ENCODE results near the gene NCAPD3.

Gene NCAPD3

GRCh38 chr11:134157451-134157850 is 66.3 kb downstream of the NCAPD3 start:
- no peak for DNase-seq

DNA sequence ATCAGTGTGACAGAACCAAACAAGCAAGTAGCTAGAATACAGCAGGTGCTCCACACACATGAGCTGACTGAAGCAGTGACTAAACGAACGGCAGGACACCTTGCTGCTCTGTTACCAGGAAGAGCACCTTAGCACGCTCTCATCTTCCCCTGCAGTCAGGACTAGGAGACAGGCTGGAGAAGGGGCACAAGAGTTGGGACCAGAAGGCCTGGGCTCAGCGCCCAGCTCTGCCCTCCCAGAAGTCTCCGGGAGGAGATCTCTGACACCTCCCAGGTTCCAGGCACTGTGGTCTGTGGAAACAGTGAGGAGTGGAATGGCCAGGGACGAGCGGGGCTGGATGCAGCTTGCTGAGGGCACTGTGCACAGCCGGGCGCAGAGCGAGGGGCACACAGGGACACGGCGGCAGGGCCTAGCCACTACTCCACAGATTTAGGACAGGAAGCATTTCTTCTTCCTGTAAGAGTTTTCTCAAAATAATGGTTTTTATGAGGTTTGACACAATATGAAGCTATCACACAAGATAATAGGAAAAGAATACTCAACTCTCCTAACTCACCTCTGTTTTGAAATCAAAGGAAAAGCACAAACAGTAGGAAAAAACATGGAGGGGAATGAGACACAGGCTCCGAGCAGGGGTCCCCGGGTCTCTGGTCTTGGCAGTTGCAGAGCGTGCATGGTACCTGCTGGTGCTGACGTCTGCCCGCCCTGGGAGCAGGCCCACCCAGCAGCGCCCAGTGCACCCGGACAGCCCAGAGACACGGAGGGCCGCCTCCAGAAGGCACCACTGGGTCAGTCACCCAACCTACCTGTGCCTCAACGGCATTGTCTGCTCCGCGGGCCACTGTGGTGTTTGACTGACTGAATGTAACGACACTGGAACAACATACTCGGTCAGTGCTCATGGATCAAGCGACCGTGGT is 67.6 kb downstream of the NCAPD3 start:
- peak in 1 of 2 experiments; percentile 43 for DNase-seq

GRCh38 chr11:134155456-134155855 is 68.3 kb downstream of the NCAPD3 start:
- peak; percentile 36 to 47 for DNase-seq

- no peak for DNase-seq
Measured at GRCh38 chr11:134154441-134154840, 69.3 kb downstream of the NCAPD3 start.

DNA sequence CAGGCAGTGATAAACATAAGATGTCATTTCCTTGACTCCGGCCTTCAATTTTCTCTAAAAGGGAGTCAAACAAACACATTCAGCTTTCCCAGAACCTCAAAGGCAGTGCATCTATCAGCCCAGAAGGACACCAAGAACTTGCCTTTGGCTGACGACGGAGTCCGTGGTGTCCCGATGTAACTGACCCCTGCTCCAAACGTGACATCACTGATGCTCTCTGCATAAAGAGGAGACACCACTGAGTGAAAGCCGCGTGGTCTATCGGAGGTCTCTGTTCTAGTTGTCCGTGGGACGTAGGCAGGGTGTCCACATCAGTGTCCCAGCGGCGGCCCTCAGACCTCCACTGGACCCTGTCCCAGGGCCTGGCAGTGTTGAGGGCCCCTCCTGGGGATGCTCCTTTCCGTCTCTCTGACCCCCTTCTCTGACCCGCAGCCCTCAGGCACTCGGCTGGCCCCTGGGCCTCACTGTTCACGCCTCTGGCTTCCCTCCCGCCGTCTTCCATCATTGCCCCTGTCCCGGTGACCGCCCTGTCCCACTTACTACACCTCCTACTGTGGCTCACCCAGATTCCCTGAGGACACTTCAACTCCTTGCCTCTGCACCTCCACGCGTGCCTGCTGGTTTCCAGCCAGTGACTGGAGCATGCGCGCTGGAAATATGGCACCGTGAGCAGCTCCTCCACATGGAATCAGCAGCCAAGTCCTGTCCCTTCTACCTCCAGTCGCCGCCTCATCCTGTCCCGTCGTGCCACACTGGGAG is 70.4 kb downstream of the NCAPD3 start:
- DNase-seq, result no peak

GRCh38 chr11:134152696-134153095 is 71.1 kb downstream of the NCAPD3 start:
- DNase-seq, result no peak

DNA sequence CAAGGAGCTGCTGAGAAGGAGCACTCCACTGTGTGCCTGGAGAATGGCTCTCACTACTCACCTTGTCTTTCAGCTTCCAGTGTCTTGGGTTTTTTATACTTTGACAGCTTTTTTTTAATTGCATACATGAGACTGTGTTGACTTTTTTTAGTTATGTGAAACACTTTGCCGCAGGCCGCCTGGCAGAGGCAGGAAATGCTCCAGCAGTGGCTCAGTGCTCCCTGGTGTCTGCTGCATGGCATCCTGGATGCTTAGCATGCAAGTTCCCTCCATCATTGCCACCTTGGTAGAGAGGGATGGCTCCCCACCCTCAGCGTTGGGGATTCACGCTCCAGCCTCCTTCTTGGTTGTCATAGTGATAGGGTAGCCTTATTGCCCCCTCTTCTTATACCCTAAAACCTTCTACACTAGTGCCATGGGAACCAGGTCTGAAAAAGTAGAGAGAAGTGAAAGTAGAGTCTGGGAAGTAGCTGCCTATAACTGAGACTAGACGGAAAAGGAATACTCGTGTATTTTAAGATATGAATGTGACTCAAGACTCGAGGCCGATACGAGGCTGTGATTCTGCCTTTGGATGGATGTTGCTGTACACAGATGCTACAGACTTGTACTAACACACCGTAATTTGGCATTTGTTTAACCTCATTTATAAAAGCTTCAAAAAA is 72.6 kb downstream of the NCAPD3 start:
- no peak for DNase-seq

- no peak for DNase-seq
Measured at GRCh38 chr11:134150195-134150903, 73.4 kb downstream of the NCAPD3 start.

- no peak for DNase-seq
Measured at GRCh38 chr11:134149371-134149770, 74.4 kb downstream of the NCAPD3 start.

DNA sequence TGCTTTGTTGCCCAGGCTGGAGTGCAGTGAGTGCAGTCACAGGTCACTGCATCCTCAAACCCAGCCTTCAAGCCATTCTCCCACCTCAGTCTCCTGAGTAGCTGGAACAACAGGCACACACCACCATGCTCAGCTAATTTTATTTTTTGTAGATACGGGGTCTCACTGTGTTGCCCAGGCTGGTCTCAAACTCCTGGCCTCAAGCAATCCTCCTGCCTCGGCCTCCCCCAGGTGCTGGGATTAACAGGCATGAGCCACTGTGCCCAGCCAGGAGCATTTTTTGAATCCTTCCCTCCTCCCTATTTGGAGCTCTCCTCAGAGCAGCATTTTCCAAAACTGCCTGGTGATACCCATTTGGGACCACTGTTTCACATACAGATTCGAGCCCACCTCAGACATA is 77.2 kb downstream of the NCAPD3 start:
- DNase-seq, result no peak

DNA sequence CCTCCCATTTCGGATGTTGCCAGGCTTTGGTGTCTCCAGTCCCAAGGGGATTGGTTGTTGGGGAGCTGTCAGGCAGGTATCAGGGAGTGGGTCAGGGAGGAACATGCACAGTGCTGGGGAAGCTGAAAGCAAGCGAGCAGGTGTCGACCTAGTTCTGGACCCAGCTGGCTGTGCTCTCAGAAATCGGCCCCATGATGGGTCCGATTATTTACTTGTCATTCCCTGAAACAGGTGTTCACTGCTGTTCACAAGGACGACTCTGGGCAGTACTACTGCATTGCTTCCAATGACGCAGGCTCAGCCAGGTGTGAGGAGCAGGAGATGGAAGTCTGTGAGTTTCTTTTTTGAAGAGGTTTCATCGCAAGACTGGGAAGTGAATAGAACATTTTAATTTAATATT is 78.1 kb downstream of the NCAPD3 start:
- DNase-seq, result no peak

DNA sequence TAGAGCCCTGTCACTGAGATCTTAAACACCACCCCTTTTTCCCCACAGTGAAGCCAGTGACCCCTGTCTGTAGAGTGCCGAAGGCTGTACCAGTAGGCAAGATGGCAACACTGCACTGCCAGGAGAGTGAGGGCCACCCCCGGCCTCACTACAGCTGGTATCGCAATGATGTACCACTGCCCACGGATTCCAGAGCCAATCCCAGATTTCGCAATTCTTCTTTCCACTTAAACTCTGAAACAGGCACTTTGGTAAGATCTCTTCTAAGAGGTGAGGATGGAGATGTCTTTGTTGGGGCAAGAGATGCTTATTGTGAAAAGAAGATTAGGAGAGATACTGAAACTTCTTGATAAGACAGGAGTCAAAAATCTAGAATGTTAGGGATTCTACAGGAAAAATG is 79.0 kb downstream of the NCAPD3 start:
- DNase-seq, result no peak

GRCh38 chr11:134143801-134144200 is 80.0 kb downstream of the NCAPD3 start:
- DNase-seq, result no peak

DNA sequence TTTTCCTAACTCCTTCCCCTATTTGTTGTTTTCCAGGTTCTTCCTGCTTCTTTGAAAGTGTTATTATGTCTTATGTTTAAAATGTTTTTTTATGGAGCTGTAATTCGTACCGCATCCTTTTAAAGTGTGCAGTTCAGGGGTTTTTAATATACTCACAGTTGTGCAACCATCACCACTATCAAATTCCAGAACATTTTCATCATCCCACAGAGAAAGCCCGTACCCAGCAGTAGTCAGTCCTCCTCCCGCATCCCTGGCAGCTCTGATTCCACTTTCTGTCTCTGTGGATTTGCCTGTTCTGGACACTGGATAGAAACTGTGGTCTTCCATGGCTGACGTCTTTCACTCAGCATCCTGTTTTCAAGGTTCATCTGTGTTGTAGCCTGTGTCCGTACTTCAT is 81.2 kb downstream of the NCAPD3 start:
- DNase-seq, result no peak

DNA sequence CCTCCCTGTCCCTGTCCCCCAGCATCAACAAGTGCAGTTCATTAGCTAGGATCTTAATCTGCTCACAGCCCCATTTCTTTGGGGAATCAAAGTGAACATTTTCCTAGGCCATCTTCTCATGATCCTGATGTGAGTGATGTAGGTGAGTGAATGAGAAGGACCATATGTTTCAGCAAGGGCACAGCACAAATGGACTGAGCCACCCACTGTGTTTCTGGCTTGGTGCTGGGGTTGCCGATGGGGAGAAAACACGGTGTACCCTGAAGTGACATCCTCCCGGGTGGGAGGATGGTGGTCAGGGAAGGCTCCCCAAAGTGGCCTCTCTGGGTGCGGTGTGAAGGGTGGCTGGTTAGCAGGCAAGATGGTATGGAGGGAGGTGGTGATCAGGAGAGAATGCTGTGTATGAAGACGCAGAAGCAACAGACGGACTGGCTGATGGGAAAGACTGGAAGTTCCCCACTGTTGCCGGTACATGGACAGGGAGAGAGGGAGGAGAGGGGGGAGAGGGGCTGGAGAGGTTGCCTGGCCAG is 82.7 kb downstream of the NCAPD3 start:
- DNase-seq, result no peak

- peak in 1 of 2 experiments; percentile 43 for DNase-seq
Measured at GRCh38 chr11:134139873-134140331, 83.9 kb downstream of the NCAPD3 start.

GRCh38 chr11:134139303-134139872 is 84.4 kb downstream of the NCAPD3 start:
- DNase-seq, result no peak

- no peak for DNase-seq
Measured at GRCh38 chr11:134138376-134138775, 85.4 kb downstream of the NCAPD3 start.

- DNase-seq, result no peak
Measured at GRCh38 chr11:134134167-134134566, 89.6 kb downstream of the NCAPD3 start.

DNA sequence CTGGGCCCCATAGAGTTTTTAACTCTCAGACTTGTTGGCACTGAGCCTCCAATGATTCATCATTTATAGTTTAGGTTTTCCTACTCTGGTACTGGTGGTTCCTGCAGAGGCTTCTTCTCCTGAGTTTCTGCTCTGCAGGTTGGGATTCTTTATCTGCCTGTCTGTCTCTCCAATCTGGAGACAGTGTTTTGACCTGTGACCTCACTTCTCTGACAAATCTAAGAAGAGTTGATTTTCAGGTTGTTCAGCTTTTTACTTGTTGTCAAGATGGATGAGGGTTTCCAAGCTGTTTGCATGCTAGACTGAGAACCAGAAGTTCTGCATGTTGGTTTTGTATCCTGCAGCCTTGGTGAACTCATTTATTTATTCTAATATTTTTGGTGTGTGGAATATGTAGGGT is 91.0 kb downstream of the NCAPD3 start:
- no peak for DNase-seq

GRCh38 chr11:134131628-134132244 is 92.0 kb downstream of the NCAPD3 start:
- DNase-seq, result no peak

All from cerebellar nuclear complex (tissue), 1 donor.